Subcutaneous adipose tissue (tissue), 4 donors: ENCODE data around the gene EEF1AKMT2. TPM values are rescaled to one million over a fixed set of nuclear protein-coding genes. Genes with fewer than 3 reads are reported as not detected.

Experiments used
- CTCF ChIP-seq: fragments of 450-650 bp; IDR thresholded peaks from one replicate; pipeline ENCODE4 v1.5.1; 2016; ENCODE audit warnings: low read depth, mild to moderate bottlenecking, control low read depth, antibody characterized with exemption, moderate library complexity
- total RNA-seq, 4 donors: library from RNA; depleted of rRNA; stranded (reverse); fragments of >200 nt; gene quantifications; one replicate each; pipeline ENCODE4 v1.1.0, GENCODE V29; 2016

EEF1AKMT2 gene
- total RNA-seq, 4 donors from 2014 or later, result 11.3 to 28.4 (median 17.8) TPM

- no peak for TF ChIP-seq CTCF
Observed at GRCh38 chr10:124745252-124745651, 46.4 kb downstream of the EEF1AKMT2 start.

GRCh38 chr10:124744102-124745050 is 47.3 kb downstream of the EEF1AKMT2 start, which contains the start of gene FAM53B:
Gene FAM53B, minus strand, starts transcription at chr10:124744378. Its CDS starts 37,665 bp downstream, at chr10:124706713.
- no peak for TF ChIP-seq CTCF

- no peak for TF ChIP-seq CTCF
Observed at GRCh38 chr10:124743191-124744101, 48.2 kb downstream of the EEF1AKMT2 start.

GRCh38 chr10:124742413-124743190 is 49.1 kb downstream of the EEF1AKMT2 start:
- TF ChIP-seq CTCF, result no peak

- TF ChIP-seq CTCF, result no peak
Observed at GRCh38 chr10:124741922-124742412, 49.7 kb downstream of the EEF1AKMT2 start.

- no peak for TF ChIP-seq CTCF
Observed at GRCh38 chr10:124741281-124741921, 50.3 kb downstream of the EEF1AKMT2 start.
